Neural cell (in vitro differentiated cells): ENCODE results near the gene SLC47A1. TPM values are rescaled to one million over a fixed set of nuclear protein-coding genes. Genes with fewer than 3 reads are reported as not detected.

ENCODE experiments used
- H2AFZ ChIP-seq: fragments of 200-600, 300-800 bp; sonication (generic), shearing (Covaris generic); 2 replicates; pipeline ENCODE4 v1.6.0; 2014; ENCODE audit warnings: low read depth, mild to moderate bottlenecking, antibody characterized with exemption, low read length, moderate library complexity
- H3F3A ChIP-seq: fragments of 200-600 bp; shearing (Covaris generic); 2 replicates; pipeline ENCODE4 v1.6.1; 2016; ENCODE audit warnings: mild to moderate bottlenecking, moderate library complexity, mixed read lengths, antibody characterized with exemption, low read length; ENCODE audit not compliant: insufficient read depth, poor library complexity, severe bottlenecking
- H3K27ac ChIP-seq: fragments of 200-600, 300-800 bp; sonication (generic), shearing (Covaris generic); 2 replicates; pipeline ENCODE4 v1.5.1; 2014; ENCODE audit warnings: mild to moderate bottlenecking, low read length, moderate library complexity
- H3K27me3 ChIP-seq: fragments of 300-800, 200-600 bp; sonication (generic), shearing (Covaris generic); 2 replicates; pipeline ENCODE4 v1.6.0; 2014; ENCODE audit warnings: mild to moderate bottlenecking, low read depth, low read length, moderate library complexity; ENCODE audit not compliant: insufficient read depth
- H3K36me3 ChIP-seq: fragments of 300-800, 200-600 bp; sonication (generic), shearing (Covaris generic); 2 replicates; pipeline ENCODE4 v1.5.1; 2014; ENCODE audit warnings: mild to moderate bottlenecking, antibody characterized with exemption, low read length, moderate library complexity; ENCODE audit not compliant: insufficient read depth
- H3K4me2 ChIP-seq: fragments of 300-800, 200-600 bp; sonication (generic), shearing (Covaris generic); 2 replicates; pipeline ENCODE4 v1.6.0; 2014; ENCODE audit warnings: mild to moderate bottlenecking, low read length
- H3K4me3 ChIP-seq: fragments of 300-800, 200-600 bp; sonication (generic), shearing (Covaris generic); 2 replicates; pipeline ENCODE4 v1.5.1; 2014; ENCODE audit warnings: mild to moderate bottlenecking, low read length, moderate library complexity
- H3K79me2 ChIP-seq: fragments of 200-600 bp; shearing (Covaris generic); replicated peaks from 2 replicates; pipeline ENCODE4 v1.6.0; 2014; ENCODE audit warnings: mild to moderate bottlenecking, low read length, moderate library complexity; ENCODE audit not compliant: insufficient read depth
- H3K9ac ChIP-seq: fragments of 300-800, 200-600 bp; sonication (generic), shearing (Covaris generic); 2 replicates; pipeline ENCODE4 v1.6.1; 2016; ENCODE audit warnings: mild to moderate bottlenecking, low read length, mixed read lengths
- H3K9me2 ChIP-seq: fragments of 200-600 bp; shearing (Covaris generic); 2 replicates; pipeline ENCODE4 v1.6.1; 2016; ENCODE audit warnings: mild to moderate bottlenecking, low read length, mixed read lengths; ENCODE audit not compliant: insufficient read depth
- H3K9me3 ChIP-seq: fragments of 200-600, 300-800 bp; sonication (generic), shearing (Covaris generic); 2 replicates; pipeline ENCODE4 v1.6.1; 2016; ENCODE audit warnings: mild to moderate bottlenecking, mixed run types, low read length, moderate library complexity, mixed read lengths
- H4K20me1 ChIP-seq: fragments of 200-600 bp; shearing (Covaris generic); 2 replicates; pipeline ENCODE4 v1.6.1; 2016; ENCODE audit warnings: mild to moderate bottlenecking, mixed run types; ENCODE audit not compliant: insufficient read depth
- EP300 ChIP-seq: fragments of 450-650 bp; conservative IDR thresholded peaks from 2 replicates; pipeline ENCODE4 v1.6.1; 2014; ENCODE audit warnings: antibody characterized with exemption, mild to moderate bottlenecking, moderate library complexity; ENCODE audit not compliant: poor library complexity, severe bottlenecking
- EZH2 ChIP-seq: fragments of 200-600, 300-800 bp; shearing (Covaris generic), sonication (generic); IDR thresholded peaks from 2 replicates; pipeline ENCODE4 v1.6.1; 2014; ENCODE audit warnings: antibody characterized with exemption, low read length, borderline replicate concordance, mild to moderate bottlenecking; ENCODE audit not compliant: insufficient read depth, poor library complexity, severe bottlenecking
- MXI1 ChIP-seq: fragments of 450-650 bp; conservative IDR thresholded peaks from 2 replicates; pipeline ENCODE4 v1.6.1; 2014; ENCODE audit warnings: antibody characterized with exemption, mild to moderate bottlenecking; ENCODE audit not compliant: poor library complexity, severe bottlenecking
- POLR2AphosphoS5 ChIP-seq: IDR thresholded peaks from 2 replicates; pipeline ENCODE4 v1.6.1; 2012
- RAD21 ChIP-seq: fragments of 450-650 bp; conservative IDR thresholded peaks from 2 replicates; pipeline ENCODE4 v1.6.1; 2014; ENCODE audit warnings: antibody characterized with exemption, mild to moderate bottlenecking, moderate library complexity
- SMC3 ChIP-seq: fragments of 450-650 bp; conservative IDR thresholded peaks from 2 replicates; pipeline ENCODE4 v1.6.1; 2014; ENCODE audit warnings: antibody characterized with exemption, mild to moderate bottlenecking, moderate library complexity; ENCODE audit not compliant: poor library complexity
- TAF1 ChIP-seq: IDR thresholded peaks from 2 replicates; pipeline ENCODE4 v1.6.1; 2012; ENCODE audit warnings: low read depth
- polyA plus RNA-seq: library from polyadenylated mRNA; depleted of rRNA; stranded (reverse); fragments of >200 nt; gene quantifications from 2 replicates; pipeline ENCODE4 v1.2.3, GENCODE V29; 2014
- TF ChIP-seq, protein P1 (sequence below): IDR thresholded peaks from 2 replicates; pipeline ENCODE4 v1.6.1; 2012; ENCODE audit warnings: borderline replicate concordance
- TF ChIP-seq, protein P2 (sequence below): fragments of 450-650 bp; IDR thresholded peaks from 2 replicates; pipeline ENCODE4 v1.5.1; 2014; ENCODE audit warnings: antibody characterized with exemption, mild to moderate bottlenecking, moderate library complexity; ENCODE audit not compliant: poor library complexity, severe bottlenecking

The SLC47A1 gene
- polyA plus RNA-seq, 1 donor from 2014 or later: not detected

GRCh38 chr17:19561697-19562318 is 28.2 kb downstream of the SLC47A1 start:
- H4K20me1 ChIP-seq: no peaks in the 10 kb centered on the region
- H3K9me2 ChIP-seq: no peaks in the 10 kb centered on the region
- no peaks in the 10 kb centered on the region for H3K9me3 ChIP-seq
- H3K79me2 ChIP-seq: no peaks in the 10 kb centered on the region
- no peak overlapping the region for H3K27ac ChIP-seq
- TF ChIP-seq EP300: no peak
- no peak for TF ChIP-seq EZH2
- TF ChIP-seq MXI1: no peak
- TF ChIP-seq SMC3: no peak
- TF ChIP-seq, protein P1, sequence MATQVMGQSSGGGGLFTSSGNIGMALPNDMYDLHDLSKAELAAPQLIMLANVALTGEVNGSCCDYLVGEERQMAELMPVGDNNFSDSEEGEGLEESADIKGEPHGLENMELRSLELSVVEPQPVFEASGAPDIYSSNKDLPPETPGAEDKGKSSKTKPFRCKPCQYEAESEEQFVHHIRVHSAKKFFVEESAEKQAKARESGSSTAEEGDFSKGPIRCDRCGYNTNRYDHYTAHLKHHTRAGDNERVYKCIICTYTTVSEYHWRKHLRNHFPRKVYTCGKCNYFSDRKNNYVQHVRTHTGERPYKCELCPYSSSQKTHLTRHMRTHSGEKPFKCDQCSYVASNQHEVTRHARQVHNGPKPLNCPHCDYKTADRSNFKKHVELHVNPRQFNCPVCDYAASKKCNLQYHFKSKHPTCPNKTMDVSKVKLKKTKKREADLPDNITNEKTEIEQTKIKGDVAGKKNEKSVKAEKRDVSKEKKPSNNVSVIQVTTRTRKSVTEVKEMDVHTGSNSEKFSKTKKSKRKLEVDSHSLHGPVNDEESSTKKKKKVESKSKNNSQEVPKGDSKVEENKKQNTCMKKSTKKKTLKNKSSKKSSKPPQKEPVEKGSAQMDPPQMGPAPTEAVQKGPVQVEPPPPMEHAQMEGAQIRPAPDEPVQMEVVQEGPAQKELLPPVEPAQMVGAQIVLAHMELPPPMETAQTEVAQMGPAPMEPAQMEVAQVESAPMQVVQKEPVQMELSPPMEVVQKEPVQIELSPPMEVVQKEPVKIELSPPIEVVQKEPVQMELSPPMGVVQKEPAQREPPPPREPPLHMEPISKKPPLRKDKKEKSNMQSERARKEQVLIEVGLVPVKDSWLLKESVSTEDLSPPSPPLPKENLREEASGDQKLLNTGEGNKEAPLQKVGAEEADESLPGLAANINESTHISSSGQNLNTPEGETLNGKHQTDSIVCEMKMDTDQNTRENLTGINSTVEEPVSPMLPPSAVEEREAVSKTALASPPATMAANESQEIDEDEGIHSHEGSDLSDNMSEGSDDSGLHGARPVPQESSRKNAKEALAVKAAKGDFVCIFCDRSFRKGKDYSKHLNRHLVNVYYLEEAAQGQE: no peak
- TF ChIP-seq POLR2AphosphoS5: no peak
- no peak overlapping the region for H2AFZ ChIP-seq
- no peak overlapping the region for H3K9ac ChIP-seq
- H3K4me2 ChIP-seq: no peak overlapping the region
- no peak overlapping the region for H3K4me3 ChIP-seq
- no peaks in the 10 kb centered on the region for H3K27me3 ChIP-seq
- H3K36me3 ChIP-seq: no peaks in the 10 kb centered on the region
- no peaks in the 10 kb centered on the region for H3F3A ChIP-seq

DNA sequence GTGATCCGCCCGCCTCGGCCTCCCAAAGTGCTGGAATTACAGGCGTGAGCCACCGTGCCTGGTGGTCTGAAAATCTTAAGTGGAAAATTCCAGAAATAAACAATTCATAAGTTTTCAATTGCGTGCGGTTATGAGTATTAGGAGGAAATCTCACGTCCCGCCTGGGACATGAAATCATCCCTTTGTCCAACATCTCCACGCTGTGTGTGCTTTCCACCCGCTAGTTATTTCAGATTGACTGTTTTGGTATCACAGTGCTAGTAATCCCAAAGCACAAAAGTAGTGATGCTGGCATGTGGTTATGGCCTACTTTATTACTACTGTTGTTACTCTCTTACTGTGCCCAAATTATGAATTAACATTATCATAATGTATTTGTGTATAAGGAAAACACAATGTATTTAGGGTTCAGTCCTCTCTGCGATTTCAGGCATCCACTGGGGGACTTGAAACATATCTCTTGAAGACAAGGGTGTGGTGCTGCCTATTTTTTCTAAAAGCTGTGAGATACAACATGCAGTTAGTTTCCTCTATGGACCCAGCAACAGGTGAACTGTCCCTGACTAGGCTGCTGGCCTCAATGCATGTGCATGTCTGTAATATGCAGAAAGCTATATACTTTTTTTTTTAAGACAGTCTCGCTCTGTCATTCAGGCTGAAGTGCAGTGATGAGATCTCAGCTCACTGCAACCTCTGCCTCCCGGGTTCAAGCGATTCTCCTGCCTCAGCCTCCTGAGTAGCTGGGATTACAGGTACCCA is 32.3 kb downstream of the SLC47A1 start:
- no peaks in the 10 kb centered on the region for H3K79me2 ChIP-seq
- no peak overlapping the region for H3K9ac ChIP-seq
- no peak for TF ChIP-seq EP300
- no peak for TF ChIP-seq TAF1
- TF ChIP-seq EZH2: no peak
- TF ChIP-seq, protein P1: no peak
- TF ChIP-seq, protein P2, sequence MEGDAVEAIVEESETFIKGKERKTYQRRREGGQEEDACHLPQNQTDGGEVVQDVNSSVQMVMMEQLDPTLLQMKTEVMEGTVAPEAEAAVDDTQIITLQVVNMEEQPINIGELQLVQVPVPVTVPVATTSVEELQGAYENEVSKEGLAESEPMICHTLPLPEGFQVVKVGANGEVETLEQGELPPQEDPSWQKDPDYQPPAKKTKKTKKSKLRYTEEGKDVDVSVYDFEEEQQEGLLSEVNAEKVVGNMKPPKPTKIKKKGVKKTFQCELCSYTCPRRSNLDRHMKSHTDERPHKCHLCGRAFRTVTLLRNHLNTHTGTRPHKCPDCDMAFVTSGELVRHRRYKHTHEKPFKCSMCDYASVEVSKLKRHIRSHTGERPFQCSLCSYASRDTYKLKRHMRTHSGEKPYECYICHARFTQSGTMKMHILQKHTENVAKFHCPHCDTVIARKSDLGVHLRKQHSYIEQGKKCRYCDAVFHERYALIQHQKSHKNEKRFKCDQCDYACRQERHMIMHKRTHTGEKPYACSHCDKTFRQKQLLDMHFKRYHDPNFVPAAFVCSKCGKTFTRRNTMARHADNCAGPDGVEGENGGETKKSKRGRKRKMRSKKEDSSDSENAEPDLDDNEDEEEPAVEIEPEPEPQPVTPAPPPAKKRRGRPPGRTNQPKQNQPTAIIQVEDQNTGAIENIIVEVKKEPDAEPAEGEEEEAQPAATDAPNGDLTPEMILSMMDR: no peak
- TF ChIP-seq POLR2AphosphoS5: no peak
- TF ChIP-seq SMC3: no peak
- TF ChIP-seq MXI1: no peak
- TF ChIP-seq RAD21: no peak
- H3F3A ChIP-seq: no peaks in the 10 kb centered on the region
- H4K20me1 ChIP-seq: no peaks in the 10 kb centered on the region
- no peaks in the 10 kb centered on the region for H3K36me3 ChIP-seq
- H3K4me3 ChIP-seq: no peak overlapping the region
- no peak overlapping the region for H2AFZ ChIP-seq
- no peaks in the 10 kb centered on the region for H3K9me2 ChIP-seq
- no peak overlapping the region for H3K27ac ChIP-seq
- no peak overlapping the region for H3K4me2 ChIP-seq
- H3K9me3 ChIP-seq: no peaks in the 10 kb centered on the region
- no peaks in the 10 kb centered on the region for H3K27me3 ChIP-seq
